HG03159 (cell line): ENCODE data around the gene RGS7.

ENCODE experiments used
- ATAC-seq: cut with Tn5 transposase; IDR thresholded peaks from one replicate; pipeline ENCODE4 v1.9.1; 2021; ENCODE audit warnings: mild to moderate bottlenecking, moderate library complexity; ENCODE audit not compliant: unreplicated experiment

The RGS7 gene

DNA sequence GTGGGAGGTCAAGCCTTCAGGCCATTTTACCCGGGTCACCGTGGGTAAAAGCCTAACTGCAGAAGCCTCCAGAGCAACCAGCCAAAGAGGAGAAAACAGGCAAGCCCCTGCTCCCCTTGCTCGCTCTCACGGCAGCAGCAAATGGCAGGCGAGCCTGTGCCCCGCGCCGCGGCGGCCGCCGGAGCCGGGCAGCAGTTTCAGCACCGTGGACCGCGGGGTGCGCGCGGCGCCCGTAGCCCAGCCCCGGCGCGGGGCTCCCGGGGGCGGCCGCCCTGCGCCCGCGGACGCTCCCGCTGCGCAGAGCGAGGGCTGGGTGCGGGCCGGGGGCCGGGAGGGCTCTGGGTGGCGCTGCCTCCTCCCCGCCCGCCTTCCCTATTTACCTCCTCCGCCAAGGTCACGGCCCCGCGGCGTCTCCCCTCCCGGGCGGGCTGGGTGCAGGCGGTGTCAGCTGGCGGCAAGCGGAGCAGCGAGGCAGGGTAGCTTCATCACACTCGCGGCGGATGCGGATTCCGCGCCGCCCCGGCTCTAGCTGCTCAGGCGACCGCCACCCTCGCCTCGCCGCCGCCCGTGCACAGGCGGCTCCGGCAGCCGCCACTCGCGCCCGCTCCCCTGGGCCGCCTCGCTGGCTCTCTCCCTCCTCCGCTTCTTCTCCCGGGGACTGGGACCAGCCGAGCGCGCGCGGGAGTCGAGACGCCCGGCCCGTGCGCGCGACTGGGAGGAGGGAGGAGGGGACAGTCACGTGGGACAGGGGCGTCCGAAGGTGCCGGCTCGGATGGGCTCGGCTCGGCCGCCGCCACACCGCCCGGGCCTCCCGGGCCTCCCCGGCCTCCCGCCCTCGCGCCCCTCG lies at the start of gene RGS7:
Gene RGS7 (minus strand): TSS at position 687 of the 847 bp plus-strand sequence.
- ATAC-seq: peak; percentile 70

DNA sequence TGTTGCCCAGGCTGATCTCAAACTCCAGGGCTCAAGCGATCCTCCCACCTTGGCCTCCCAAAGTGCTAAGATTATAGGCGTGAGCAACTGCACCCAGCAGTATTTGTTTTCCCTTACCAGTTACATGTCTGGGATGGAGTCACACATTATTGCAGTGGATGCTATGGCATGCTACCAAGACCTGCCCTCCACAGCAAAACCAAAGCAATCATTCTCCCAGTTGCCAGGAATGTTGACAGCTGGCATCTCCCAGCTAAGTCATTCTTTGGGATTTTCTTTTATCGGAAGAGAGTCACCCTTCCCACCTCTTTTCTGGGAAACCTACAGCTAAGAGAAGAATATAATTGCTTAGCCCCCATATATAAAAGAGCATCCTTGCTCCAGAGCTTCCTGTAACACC lies 49.4 kb upstream of the RGS7 start:
- ATAC-seq: no peak

DNA sequence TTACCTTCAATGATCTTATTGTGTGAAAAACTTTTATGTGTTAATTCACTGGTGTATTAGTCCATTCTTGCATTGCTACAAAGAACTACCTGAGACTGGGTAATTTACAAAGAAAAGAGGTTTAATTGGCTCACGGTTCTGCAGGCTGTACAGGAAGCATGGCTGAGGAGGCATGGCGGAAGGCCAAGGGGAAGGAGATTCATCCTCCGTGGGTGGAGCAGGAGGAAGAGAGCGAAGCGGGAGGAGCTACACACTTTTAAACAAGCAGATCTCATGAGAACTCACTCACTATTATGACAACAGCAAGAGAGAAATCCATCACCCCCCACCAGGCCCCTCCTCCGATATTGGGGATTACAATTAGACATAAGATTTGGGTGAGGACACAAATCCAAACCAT lies 44.2 kb upstream of the RGS7 start:
- ATAC-seq: no peak

DNA sequence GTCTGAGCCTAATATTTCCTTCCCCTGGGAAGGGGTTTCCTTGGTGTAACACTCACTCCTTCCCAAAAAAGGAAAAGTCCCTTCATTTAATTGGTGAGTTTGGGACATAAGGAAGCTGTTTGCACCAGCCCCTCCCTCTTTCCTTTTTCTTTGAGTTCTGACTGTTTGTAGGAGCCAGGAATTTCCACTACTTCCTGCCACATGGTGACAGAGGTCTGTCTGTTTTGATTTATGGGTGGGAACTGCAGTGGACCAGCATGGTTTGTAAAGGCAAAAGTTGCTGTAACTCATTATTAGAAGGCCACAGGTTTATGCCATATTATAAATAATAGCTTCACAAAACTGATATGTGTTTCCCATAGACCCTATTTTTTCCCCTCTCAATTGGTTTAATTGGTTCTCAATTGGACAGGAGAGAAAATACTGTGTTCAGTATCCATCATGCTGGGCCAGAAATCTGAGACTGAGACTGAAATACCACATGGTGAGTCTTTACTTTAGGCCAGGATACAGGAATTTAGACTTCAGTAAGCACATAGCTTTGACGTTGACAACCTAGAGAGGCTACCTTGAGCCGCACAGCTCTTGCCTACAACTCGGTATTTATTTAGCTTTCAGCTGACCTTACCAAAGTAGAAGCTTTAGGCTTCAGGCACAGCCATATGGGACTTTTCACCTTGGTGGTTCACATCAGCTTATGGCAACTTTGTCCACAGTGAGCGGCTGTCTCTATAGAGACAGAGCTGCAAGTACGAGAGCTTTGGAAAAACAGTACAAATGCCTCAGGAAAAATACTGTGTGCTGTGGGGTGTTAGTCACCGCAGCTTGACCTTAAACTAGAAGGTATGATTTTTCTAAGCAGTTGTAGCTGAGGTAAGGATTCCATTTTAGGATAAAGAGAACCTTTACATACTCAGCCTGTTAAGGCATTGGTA lies 40.0 kb upstream of the RGS7 start:
- ATAC-seq: no peak

DNA sequence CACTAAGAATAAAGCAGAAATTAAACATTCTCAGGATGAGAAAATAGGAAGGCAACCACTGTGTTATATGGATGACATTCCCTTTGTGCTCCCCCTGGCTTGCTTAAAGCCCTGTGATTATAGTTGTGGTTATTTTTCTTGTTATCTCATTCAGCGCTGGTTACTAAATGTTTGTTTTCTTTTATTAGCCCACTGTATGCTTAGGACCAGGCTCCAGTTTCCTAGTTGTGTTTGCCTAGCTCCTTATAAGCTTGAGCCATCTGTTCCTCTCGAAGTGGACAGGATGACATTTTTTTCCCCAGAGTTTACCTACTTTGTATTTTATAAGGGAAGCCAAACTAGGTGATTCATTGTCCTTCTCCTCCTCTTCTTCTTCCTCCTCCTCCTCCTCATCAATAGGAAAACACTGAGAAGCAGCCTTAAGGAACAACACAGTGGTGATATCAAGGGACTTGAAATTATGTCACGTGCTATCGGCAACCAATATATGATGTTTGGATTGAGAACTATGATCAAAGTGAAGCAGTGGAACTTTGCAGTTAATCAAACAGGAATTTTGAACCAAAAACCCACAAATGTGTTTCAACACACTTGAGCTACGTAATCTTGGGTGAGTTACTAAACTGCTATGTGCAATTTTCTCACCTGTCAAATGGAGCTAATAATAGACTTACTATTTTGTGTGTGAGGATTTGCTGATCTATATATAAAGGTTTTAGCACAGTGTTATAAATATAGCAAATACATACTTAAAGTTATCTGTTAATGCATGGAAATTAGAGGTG lies 35.1 kb upstream of the RGS7 start:
- ATAC-seq: no peak

DNA sequence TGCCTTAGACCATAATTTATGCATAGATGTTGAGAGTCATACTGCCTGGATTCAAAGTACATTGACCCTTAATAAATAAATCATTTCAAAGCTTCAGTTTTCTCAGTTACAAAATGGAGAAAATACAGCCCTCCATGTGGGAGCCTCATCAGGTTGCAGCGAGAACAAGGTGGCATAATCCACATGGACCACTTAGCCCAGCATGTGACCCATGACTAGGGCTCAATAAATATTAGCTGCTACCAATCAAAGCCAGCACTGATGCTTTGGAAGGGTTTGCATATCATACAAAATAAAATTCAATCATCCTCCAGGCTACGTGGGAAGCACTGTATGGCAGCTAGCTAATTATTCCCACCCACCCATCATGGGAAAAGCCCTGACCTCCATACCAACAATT lies 33.5 kb upstream of the RGS7 start:
- ATAC-seq: no peak

DNA sequence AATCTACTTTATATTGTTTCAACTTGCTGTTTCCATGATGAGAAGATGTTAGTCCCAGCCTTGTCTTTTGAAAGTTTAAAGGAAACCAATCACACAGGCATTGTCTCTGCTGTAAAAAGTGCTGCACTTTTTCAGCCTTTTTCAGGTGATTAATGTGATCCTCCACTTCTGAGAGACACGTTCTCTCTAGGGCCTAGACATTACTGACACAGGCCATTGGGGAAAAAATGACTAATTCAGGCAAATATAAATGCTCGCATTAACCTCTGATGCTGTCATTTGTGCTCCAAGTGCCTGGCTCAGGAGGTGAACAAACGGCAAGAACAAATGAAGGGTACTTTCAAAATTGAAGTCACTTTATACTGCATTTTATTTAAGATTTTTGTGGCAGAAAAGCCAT lies 32.4 kb upstream of the RGS7 start:
- no peak for ATAC-seq

DNA sequence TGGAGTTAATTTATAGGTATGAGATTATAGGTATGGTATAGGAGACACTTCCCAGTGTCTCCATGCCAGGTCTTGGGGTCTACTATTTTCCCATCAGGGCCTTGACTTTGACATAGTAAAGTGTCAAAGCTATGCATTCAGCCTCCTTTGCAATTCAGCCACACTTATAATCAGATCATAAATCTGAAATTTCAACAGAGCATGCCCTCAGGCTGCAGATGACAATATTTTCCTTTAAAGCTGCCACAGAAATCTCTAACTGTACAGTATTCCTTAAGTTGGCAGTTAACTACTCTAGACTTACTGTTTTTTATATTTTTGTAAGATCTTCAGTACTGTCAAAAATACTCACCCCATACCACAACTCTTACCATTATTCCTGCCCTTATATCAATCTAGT lies 30.2 kb upstream of the RGS7 start:
- no peak for ATAC-seq

DNA sequence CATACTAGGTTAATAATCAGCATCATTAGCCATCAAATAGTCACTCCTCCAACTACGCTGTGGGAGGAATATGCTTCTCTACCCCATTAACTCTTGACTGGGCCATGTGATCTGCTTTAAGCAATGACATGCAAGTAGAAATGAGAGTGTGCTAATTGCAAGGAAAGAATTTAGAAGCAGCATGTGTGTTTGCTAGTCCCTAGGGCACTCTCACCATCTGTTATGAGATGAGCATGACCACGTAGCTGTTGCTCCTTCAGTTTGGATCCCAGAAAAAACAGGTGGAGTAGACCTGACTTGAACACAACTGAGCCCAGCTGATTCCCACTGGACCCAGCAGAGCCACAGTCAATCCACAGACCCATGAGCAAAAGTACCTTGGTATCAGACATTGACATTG lies 19.7 kb upstream of the RGS7 start:
- ATAC-seq: no peak

DNA sequence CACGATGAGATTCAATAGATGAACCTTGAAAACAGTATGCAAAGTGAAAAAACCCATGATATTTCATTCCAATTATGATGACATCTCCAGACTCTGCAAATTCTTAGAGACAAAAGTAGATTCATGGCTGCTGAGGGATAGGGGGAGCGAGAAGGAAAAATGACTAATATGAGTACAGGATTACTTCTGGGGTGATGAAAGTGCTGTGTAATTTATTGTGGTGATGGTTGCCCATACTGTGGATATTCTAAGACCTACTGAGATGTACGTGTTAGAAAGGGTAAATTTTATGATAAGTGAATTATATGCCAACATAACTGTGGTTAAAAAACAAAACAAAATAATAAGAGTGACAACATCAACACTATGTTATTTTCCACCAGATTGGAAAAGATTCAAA lies 18.9 kb upstream of the RGS7 start:
- no peak for ATAC-seq

DNA sequence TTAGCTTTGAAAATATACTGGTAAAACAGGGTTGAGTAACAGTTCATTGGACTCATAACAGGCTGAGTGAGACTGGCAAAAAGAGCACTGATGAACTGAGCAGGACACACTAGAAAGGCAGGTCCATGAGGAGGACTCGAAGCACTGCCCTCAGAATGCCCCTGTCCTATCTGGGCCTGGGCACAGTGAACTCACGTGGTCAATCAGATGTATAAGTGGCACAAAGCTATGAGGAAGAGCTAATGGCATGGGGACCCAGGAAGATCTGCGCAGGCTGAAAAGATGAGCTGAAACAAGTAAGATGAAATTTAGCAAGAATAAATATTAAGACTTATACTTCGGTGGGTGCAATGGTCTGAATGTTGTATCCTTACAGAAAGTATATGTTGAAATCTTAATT lies 9.2 kb upstream of the RGS7 start:
- no peak for ATAC-seq

DNA sequence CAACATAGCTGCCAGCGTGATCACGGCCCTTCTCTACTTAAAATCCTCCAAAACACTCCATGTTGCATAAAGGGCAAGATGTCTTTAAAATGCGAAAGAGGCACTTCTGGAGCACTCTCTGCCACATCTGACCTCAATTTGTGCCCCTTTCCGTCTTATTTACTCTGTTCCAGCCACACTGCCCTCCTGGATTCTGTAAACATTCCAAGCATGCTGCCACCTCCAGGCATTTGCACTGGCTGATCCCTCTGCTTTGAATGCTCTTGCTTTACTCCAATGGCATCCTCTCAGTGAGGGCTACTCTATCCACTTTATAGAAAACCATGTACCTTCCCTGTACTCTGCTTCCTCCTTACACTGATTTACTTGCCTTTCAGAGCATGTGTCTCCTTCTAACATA lies 5.3 kb upstream of the RGS7 start:
- no peak for ATAC-seq

DNA sequence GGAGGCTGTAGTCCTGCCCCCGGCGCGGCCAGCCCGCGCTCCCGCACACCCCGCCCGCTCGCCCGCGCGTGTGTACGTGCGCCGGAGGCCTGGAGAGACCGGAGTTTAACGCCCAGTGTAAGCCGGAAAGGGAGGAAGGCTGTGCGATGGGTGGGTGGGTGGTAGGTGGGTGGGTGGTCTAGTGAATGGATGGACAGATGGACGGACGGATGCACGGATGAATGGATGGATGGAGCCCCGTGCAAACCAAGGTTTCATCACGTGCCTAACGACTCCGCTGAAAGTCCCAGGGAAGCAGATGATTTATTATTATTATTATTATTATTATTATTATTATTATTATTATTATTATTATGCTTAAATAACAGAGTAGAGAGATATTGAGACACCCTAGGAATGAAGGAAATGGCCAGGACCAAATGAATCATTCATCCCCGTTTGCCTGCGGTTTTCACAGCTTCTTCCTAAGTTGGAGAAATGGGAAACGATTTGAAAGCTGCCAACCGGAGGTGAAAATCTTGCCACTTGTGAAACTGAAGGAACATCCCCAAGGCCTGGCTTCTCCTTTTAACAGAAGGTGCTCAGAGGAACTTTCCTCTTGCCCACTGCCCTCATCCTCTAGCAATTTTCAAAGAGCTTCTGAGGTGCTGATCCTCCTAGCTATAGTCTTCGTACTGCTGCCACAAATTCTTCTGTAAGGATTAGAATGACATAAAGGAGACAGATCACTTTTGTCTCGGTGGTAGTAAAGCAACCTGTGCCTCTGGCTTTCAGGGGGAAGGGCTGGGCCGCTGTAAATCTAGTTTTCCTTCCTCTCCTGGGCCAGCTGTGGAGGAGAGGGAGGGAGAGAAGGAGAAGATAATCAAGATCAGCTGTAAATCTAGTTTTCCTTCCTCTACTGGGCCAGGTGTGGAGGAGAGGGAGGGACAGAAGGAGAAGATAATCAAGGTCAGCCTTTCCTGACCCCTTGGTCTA lies 648 bp upstream of the RGS7 start:
- ATAC-seq: no peak

DNA sequence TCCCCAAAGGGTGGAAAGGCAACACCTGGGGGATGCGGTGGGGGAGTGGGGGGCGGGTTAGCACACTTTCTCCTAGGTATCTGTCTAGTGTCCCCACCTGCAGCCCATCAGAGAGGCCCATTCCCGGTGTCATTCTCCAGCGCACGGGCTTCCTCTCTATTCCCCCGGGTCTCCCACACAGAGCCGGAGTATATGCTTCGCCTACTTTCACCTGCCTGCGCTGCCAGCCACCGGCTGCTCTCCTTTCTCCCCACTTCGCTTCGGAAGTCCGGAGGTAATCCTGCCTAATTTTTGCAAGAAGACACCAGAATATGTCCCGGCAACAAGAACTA lies 852 bp downstream of the RGS7 start:
- ATAC-seq: no peak

DNA sequence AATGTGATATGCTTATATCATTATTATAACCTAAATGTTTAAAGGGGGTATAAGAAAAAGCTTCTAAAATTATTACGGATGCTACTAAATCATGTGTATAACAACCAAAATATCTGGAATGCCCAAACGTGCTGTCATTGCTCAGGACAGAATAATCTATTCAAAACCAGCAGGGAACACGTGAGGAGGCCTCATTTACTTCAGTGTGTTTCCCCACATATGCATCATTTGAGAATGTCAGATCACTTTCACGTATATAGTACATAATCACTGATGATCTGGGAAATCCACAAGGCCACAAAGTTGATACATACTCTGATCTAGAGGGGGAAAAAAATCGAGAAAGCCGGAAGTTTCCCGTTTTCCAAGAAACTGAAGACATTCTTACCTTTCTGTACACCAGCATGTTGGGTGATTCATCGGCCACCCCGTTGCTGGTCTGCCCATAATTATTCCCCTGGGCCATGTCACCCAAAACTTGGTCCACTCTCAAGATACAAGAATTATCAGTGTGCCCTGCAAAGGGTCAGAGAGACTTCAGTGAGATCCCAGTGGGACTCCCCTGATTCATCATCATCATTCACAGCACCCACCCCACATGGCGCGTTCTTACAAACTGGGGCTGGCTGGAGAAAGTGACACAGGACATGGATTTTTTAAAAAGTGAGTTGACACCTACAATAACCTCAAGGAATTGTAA lies 1.5 kb downstream of the RGS7 start:
- ATAC-seq: no peak

DNA sequence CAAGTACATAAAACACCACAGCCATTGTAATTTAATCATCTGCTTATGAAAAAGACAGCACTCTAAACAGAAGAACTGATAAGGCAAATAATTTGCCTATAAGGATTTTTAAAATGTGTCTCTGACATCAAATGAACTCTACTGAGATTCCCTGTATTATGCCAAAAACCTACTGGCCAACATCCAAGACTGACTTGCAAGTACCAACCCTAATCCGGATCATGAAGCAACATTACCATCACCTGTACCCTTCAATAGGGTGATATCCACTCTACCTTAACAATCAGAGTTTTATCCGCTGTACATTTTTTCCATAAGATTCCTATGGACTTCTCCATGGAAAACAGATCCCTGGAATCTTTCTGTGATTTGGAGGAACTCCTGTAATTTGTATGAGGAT lies 4.6 kb downstream of the RGS7 start:
- no peak for ATAC-seq

DNA sequence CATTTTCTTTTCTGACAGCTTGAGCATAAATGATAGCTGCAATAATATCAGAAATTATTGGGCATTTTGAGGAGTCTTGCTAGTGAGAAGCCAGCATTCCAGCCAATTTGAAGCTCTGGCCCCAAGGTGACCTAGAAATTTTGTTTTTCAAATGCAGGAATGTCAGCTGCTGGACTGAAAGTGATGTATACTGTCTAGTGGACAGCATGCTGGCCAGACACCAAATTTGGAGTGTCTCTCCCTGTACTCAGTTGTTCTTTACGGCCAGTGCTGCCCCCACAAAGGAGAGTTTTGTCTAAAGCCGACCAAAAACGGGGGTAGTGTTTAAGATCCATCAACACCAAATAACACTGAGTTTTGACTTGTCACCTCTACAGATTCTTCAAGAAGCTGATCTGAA lies 5.2 kb downstream of the RGS7 start:
- no peak for ATAC-seq

DNA sequence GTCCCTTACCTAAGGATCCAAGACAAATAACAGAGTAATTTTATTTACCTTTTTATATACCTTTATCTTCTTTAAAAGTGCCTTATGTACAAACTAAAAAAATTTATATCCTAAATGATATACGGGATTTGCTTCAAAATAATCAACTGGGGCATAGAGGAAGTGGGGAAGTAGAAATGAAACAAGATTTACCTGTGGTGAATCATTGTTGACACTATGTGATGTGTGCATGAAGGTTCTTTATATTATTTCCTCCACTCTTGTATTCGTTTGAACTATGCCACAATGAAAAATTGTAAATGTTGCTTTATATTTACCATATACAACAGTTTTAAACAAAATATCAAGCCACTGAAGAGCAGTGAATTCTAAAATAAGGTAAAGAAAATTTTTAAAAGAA lies 13.0 kb downstream of the RGS7 start:
- no peak for ATAC-seq

DNA sequence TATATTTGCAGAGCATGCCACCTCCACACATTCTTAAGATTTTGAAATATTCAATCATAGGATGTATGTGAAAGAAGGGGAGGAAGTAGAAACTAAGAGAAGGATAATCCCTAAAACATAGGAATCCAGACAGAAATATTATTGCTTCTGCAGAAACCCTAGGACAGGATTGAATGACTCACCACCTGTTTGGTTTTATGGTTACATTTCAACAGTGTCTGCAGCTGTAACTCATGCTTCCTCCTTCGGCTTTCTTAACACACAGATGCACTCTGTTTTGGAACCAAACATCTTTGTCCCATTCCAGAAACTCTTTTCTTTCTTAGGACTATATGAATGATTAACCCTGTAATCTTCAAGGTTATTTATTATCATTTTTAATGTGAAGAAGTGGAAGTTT lies 20.7 kb downstream of the RGS7 start:
- no peak for ATAC-seq

DNA sequence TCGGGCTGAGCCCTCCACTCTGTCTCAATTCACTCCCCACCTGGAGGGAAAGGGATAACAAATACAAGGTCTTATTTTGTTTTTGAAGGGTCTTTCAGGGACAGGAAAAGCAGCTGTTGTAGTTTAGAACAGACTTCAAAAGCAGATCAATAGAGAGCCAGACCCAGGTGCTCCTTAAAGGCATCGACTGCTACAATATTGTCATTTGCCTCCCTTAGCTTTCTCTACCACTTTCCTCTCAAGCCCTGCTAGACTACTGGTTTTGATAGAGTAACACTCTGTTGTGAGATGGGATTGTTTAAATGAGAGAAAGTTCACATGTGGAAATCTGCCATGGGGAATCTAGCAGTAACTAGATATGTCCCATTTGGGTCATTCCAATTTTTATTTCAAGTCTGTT lies 24.0 kb downstream of the RGS7 start:
- ATAC-seq: no peak
